Panc1 (cell line): ENCODE results near the gene IL18RAP. TPM values are rescaled to one million over a fixed set of nuclear protein-coding genes. Genes with fewer than 3 reads are reported as not detected.

Source experiments
- ATAC-seq: fragments of 200-7000 bp; cut with Tn5 transposase; 2 replicates; pipeline ENCODE4 v1.9.1; 2020; ENCODE audit warnings: mild to moderate bottlenecking, moderate library complexity
- BruUV-seq: library from RNA; stranded (reverse); fragments of 400-500 nt; replicated peaks from 2 replicates; lab custom pipeline; 2021; lab: Mats Ljungman, UMichigan
- CTCF ChIA-PET: fragments of 300-600 bp; sonication (Branson Sonifier 250); formaldehyde crosslinking; loops from one replicate; lab custom pipeline; 2022; ENCODE audit warnings: antibody characterized with exemption; lab: Charles Lee
- POLR2A ChIA-PET: fragments of 300-600 bp; sonication (Branson Sonifier 250); formaldehyde crosslinking; loops from one replicate; lab custom pipeline; 2022; ENCODE audit warnings: antibody characterized with exemption; lab: Charles Lee
- DNase-seq: peaks from one replicate; pipeline ENCODE4 v3.0.0-alpha.2; 2010; ENCODE audit warnings: low read depth, low spot score
- H3K27ac ChIP-seq: 2 replicates; pipeline ENCODE4 v1.5.1; 2011; ENCODE audit warnings: mild to moderate bottlenecking, low read length, inconsistent platforms
- H3K27me3 ChIP-seq: fragments of 200-500 bp; sonication (Bioruptor generic); 2 replicates; pipeline ENCODE4 v1.6.0; 2014; ENCODE audit warnings: low read length, inconsistent platforms; ENCODE audit not compliant: control insufficient read depth, insufficient read depth
- H3K36me3 ChIP-seq: fragments of 200-500 bp; sonication (Bioruptor generic); 2 replicates; pipeline ENCODE4 v1.5.1; 2014; ENCODE audit warnings: inconsistent platforms, mild to moderate bottlenecking, low read length, moderate library complexity; ENCODE audit not compliant: control insufficient read depth, insufficient read depth
- H3K4me1 ChIP-seq: 2 replicates; pipeline ENCODE4 v1.5.1; 2011; ENCODE audit warnings: inconsistent platforms, mild to moderate bottlenecking, low read length, moderate library complexity; ENCODE audit not compliant: control insufficient read depth, insufficient read depth
- H3K4me3 ChIP-seq, 2 experiments: 2 replicates each; pipeline ENCODE4 v1.5.1; 2011 to 2012; ENCODE audit warnings: low read depth in 2 of 2, low read length in 2 of 2, mild to moderate bottlenecking in 2 of 2, inconsistent platforms in 1 of 2, moderate library complexity in 1 of 2
- H3K9me3 ChIP-seq: fragments of 200-500 bp; sonication (Bioruptor generic); 2 replicates; pipeline ENCODE4 v1.5.1; 2014; ENCODE audit warnings: low read depth, mild to moderate bottlenecking, inconsistent platforms, low read length, moderate library complexity; ENCODE audit not compliant: control insufficient read depth, insufficient read depth
- CTCF ChIP-seq: fragments of 450-650 bp; IDR thresholded peaks from 2 replicates; pipeline ENCODE4 v1.5.1; 2017; ENCODE audit warnings: mild to moderate bottlenecking
- POLR2AphosphoS5 ChIP-seq: IDR thresholded peaks from 2 replicates; pipeline ENCODE4 v1.6.1; 2012; ENCODE audit warnings: mild to moderate bottlenecking, low read depth, low read length, moderate library complexity
- REST ChIP-seq, 2 experiments: IDR thresholded peaks; 2 replicates each; pipeline ENCODE4 v1.6.1; 2011 to 2012; ENCODE audit warnings: low read depth in 2 of 2, control low read depth in 1 of 2, low read length in 1 of 2, mild to moderate bottlenecking in 1 of 2, moderate library complexity in 1 of 2; ENCODE audit not compliant: insufficient read depth in 1 of 2
- SIN3A ChIP-seq: IDR thresholded peaks from 2 replicates; pipeline ENCODE4 v1.6.1; 2012; ENCODE audit warnings: low read depth, mild to moderate bottlenecking, low read length, moderate library complexity, borderline replicate concordance; ENCODE audit not compliant: insufficient read depth
- TCF7L2 ChIP-seq: IDR thresholded peaks from 2 replicates; pipeline ENCODE4 v1.6.1; 2011; ENCODE audit warnings: mild to moderate bottlenecking, low read depth, low read length, inconsistent platforms
- in situ Hi-C: cut with HindIII; loops from 2 replicates; pipeline ENCODE4 v1.10.0; 2016; ENCODE audit warnings: low sequenced_read_pairs, low pct_unique_long_range_greater_than_20kb
- intact Hi-C: fragments of 100-400 bp; cut with micrococcal nuclease; formaldehyde crosslinking; loops from one replicate; pipeline ENCODE4 v1.10.0; 2022; ENCODE audit not compliant: unreplicated experiment
- total RNA-seq: library from RNA; stranded (reverse); gene quantifications from one replicate; pipeline ENCODE4 v1.2.1, GENCODE V29; 2021; ENCODE audit not compliant: unreplicated experiment

The IL18RAP gene
- total RNA-seq, 1 experiment from 2014 or later: not detected

- Histone ChIP-seq H3K4me3 (no peak overlapping the region), H3K9me3 (no peaks in the 10 kb centered on the region), H3K4me1 (no peaks in the 10 kb centered on the region), H3K36me3 (no peaks in the 10 kb centered on the region), H3K27ac (no peak overlapping the region), H3K27me3 (no peaks in the 10 kb centered on the region; the same call in none of the 2 replicates)
- BruUV-seq: no TSS peak
- in situ Hi-C loops (no loop called here), intact Hi-C loops (no loop called here)
- ChIA-PET POLR2A (no interaction called here), CTCF (no interaction called here)
- DNase-seq (no peak), ATAC-seq (no peak)
- TF ChIP-seq REST (IDR thresholded peaks at IDR 0.05; ENCODE audit: insufficient read depth in 1 of 2, low read depth in 2 of 2, low read length in 1 of 2): no peak
- no peak for TF ChIP-seq CTCF
- TF ChIP-seq TCF7L2: no peak
- no peak for TF ChIP-seq POLR2AphosphoS5
Observed at GRCh38 chr2:102396012-102396411, 26.9 kb upstream of the IL18RAP start.

- TF ChIP-seq REST (IDR thresholded peaks at IDR 0.05; ENCODE audit: insufficient read depth in 1 of 2, low read depth in 2 of 2, low read length in 1 of 2) (no peak), POLR2AphosphoS5 (no peak), CTCF (no peak), TCF7L2 (no peak), SIN3A (no peak)
- Histone ChIP-seq H3K4me1 (no peaks in the 10 kb centered on the region), H3K27ac (no peak overlapping the region), H3K4me3 (no peak overlapping the region), H3K27me3 (no peaks in the 10 kb centered on the region; the same call in none of the 2 replicates), H3K9me3 (no peaks in the 10 kb centered on the region), H3K36me3 (no peaks in the 10 kb centered on the region)
- in situ Hi-C loops (no loop called here), intact Hi-C loops (no loop called here)
- POLR2A ChIA-PET: no interaction called here
- no peak for DNase-seq
- CTCF ChIA-PET: no interaction called here
- BruUV-seq: no TSS peak
- no peak for ATAC-seq
Observed at GRCh38 chr2:102397209-102397608, 25.8 kb upstream of the IL18RAP start.
